SK-N-MC (cell line): ENCODE data around the gene PRMT5.

Experiments used
- EZH2 ChIP-seq: fragments of 200-600 bp; sonication (generic); IDR thresholded peaks from one replicate; pipeline ENCODE4 v1.6.1; 2017; ENCODE audit warnings: antibody characterized with exemption
- POLR2AphosphoS5 ChIP-seq: IDR thresholded peaks from 2 replicates; pipeline ENCODE4 v1.6.1; 2012; ENCODE audit warnings: mild to moderate bottlenecking, low read depth, low read length, borderline replicate concordance

DNA sequence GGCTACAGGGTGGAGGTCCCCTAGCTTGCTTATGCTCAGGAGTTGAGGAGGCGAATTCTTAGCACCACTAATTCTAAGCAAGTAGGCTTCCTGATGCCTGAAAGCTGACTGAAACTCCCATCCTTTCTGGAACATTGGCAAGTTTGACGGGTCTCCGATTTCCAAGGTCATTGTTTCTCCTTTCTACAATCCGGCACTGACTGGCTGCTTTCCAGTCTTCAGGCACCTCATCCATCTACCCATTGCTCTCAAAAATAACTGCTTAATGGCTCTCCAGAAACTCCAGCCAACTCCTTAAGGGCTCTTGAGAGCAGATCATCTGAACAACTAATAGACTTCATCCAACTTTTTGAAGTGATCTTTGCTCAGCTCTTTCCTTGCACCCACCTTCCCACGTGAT lies 32.8 kb downstream of the PRMT5 start:
- TF ChIP-seq POLR2AphosphoS5 (no peak), EZH2 (no peak)
